Tracheal epithelial cell (primary cell): ENCODE measurements around the gene PRR23C. TPM values are rescaled to one million over a fixed set of nuclear protein-coding genes. Genes with fewer than 3 reads are reported as not detected.

Source experiments
- total RNA-seq: library from RNA; depleted of rRNA; stranded (reverse); fragments of >200 nt; gene quantifications from 2 replicates; pipeline ENCODE4 v1.2.1, GENCODE V29; 2014

Gene PRR23C
- total RNA-seq: not detected in 2 replicates

DNA sequence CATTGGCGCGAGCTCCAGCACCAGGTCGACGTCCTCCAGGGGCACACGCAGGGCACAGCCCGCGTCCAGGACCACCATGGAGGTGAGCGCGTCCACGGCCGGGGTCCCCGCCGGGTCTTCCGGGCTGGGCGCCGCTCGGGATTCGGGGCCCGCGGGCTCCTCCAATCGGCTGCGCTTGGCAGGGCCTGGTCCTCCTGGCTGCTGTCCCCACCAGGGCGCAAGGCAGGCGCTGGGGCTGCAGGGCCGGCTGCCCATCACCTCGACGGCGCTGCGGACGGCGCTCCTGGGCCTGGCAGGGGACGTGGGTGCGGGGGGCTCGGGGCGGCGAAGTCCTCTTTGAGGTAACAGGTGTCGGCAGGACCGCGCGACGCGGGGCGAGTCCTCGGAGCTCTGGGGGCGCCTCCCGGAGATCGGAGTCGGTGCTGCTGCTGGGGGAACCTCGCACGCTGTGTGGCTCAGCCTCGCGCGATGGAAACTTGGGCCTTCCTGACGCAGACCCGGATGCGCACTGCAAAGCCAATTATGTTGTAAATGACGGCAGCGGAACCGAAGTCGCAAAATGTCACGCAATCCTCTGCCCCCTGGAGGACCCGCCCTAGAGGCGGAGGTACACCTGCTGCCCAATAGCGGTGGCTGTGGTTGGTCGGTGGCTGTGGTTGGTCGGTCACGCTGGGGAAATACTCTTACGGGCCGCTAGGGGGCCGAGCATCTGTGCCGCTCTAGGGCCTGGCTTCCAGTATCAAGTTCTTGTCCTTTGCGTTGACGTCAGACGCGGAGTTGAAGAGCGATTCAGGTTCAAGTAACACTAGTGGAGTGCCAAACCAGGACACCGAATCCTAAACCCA, at the start of gene PRR23C:
Gene PRR23C, minus strand, starts transcription at position 527 of the 845 bp plus-strand sequence. Its CDS starts 272 bp downstream, at position 255.

DNA sequence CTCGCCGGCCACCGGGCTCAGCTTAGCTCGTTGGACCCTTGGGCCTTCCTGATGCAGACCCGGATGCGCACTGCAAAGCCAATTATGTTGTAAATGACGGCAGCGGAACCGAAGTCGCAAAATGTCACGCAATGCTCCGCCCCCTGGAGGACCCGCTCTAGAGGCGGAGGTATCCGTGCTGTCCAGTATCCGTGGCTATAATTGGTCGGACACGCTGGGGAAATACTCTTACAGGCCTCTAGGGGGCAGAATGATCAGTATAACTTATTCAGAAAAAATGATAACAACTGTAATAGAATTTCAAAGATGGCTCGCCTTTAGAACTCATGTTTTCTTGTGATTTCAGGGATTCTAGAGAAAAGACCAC, 23.8 kb downstream of the PRR23C start, which contains the start of gene PRR23B:
Gene PRR23B, minus strand, starts transcription at position 59 of the 367 bp plus-strand sequence. CDS start 265 bp downstream, outside the sequence.

DNA sequence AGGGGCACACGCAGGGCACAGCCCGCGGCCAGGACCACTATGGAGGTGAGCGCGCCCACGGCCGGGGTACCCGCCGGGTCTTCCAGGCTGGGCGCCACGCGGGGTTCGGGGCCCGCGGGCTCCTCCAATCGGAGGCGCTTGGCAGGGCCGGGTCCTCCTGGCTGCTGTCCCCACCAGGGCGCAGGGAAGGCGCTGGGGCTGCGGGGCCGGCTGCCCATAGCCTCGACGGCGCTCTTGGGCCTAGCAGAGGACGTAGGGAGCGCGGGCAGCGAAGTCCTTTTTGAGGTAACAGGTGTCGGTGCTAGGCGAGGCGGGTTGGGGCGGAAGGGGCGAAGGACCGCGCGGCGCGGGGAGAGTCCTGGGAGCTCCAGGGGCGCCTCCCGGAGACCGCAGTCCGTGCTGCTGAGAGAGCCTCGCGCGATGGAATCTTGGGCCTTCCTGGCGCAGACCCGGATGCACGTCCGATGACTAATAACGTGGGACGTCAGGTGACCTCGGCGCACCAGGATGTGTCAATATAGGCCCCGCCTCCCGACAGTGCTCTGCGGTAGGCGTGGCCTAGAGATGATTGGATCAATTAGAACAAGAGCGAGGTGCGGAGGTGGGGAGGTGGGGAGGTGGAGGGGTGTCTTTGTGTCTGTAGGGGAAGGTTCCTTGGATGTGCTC, 38.5 kb downstream of the PRR23C start, which contains the start of gene PRR23A:
Gene PRR23A, minus strand, starts transcription at position 218 of the 666 bp plus-strand sequence. Its CDS starts 0 bp downstream, at position 218.

Other genes starting within 250 kb of the PRR23C start
- 13.0 and 15.3 TPM in 2 replicates for gene PIK3CB, start 210.0 kb downstream of the PRR23C start, total RNA-seq
- gene FOXL2, start 97.8 kb downstream of the PRR23C start, total RNA-seq: 0.24 TPM in 1 of 2 replicates, not detected in the other
- gene FOXL2NB, start 97.7 kb downstream of the PRR23C start, total RNA-seq: 0.96 TPM in 1 of 2 replicates, not detected in the other
- not detected in 2 replicates for gene PRR23A, start 38.6 kb downstream of the PRR23C start, total RNA-seq
- not detected in 2 replicates for gene PRR23B, start 24.0 kb downstream of the PRR23C start, total RNA-seq